OCI-LY1 (cell line): ENCODE results near the gene ANKFN1.

ENCODE experiments used
- EZH2 ChIP-seq: fragments of 200-600 bp; sonication (generic), shearing (Covaris generic); IDR thresholded peaks from 2 replicates; pipeline ENCODE4 v1.8.0; 2017; ENCODE audit warnings: borderline replicate concordance, mixed run types, mild to moderate bottlenecking, antibody characterized with exemption, low read length, moderate library complexity, mixed read lengths
- TF ChIP-seq, protein P1 (sequence below): fragments of 200-600 bp; sonication (generic), shearing (Covaris generic); IDR thresholded peaks from 2 replicates; pipeline ENCODE4 v1.5.1; 2017; ENCODE audit warnings: mild to moderate bottlenecking, antibody characterized with exemption, low read length, moderate library complexity, mixed read lengths

- TF ChIP-seq, protein P1, sequence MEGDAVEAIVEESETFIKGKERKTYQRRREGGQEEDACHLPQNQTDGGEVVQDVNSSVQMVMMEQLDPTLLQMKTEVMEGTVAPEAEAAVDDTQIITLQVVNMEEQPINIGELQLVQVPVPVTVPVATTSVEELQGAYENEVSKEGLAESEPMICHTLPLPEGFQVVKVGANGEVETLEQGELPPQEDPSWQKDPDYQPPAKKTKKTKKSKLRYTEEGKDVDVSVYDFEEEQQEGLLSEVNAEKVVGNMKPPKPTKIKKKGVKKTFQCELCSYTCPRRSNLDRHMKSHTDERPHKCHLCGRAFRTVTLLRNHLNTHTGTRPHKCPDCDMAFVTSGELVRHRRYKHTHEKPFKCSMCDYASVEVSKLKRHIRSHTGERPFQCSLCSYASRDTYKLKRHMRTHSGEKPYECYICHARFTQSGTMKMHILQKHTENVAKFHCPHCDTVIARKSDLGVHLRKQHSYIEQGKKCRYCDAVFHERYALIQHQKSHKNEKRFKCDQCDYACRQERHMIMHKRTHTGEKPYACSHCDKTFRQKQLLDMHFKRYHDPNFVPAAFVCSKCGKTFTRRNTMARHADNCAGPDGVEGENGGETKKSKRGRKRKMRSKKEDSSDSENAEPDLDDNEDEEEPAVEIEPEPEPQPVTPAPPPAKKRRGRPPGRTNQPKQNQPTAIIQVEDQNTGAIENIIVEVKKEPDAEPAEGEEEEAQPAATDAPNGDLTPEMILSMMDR = no peak
- TF ChIP-seq EZH2 = no peak
Observed at GRCh38 chr17:56292010-56292409, 138.7 kb downstream of the ANKFN1 start.
